Activated naive CD4-positive, alpha-beta T cell treated with anti-CD3 and anti-CD28 coated beads, Interleukin-2, amount 50 U/mL, for 72 hours (primary cell): ENCODE measurements around the gene CREB3L4. TPM values are rescaled to one million over a fixed set of nuclear protein-coding genes. Genes with fewer than 3 reads are reported as not detected.
A peak's percentile ranks its signal among the peaks of the same experiment; 100 is the strongest.

Experiments used
- ATAC-seq, 2 donors: fragments of 150-1000 bp; cut with Tn5 transposase; 2 replicates each; pipeline ENCODE4 v1.10.0; 2021; ENCODE audit warnings: mild to moderate bottlenecking in 2 of 2, moderate library complexity in 2 of 2
- DNase-seq, 2 donors: peaks; one replicate each; pipeline ENCODE4 v3.0.0; 2021 to 2022; ENCODE audit warnings: low spot score in 2 of 2
- H3K27ac Mint-ChIP-seq, 2 donors: one replicate each; pipeline ENCODE4 v1.8.0; 2022; ENCODE audit warnings: mild to moderate bottlenecking in 2 of 2, mixed read lengths in 2 of 2
- H3K36me3 Mint-ChIP-seq, 2 donors: one replicate each; pipeline ENCODE4 v1.8.0; 2022; ENCODE audit warnings: mixed read lengths in 2 of 2
- H3K9me3 Mint-ChIP-seq, 2 donors: one replicate each; pipeline ENCODE4 v1.8.0; 2022; ENCODE audit warnings: mixed read lengths in 2 of 2
- total RNA-seq, 2 donors: library from RNA; stranded (reverse); gene quantifications; one replicate each; pipeline ENCODE4 v1.2.3, GENCODE V29; 2022

Gene CREB3L4
- total RNA-seq, 2 donors from 2014 or later = 8.9 to 12.0 TPM

- DNase-seq = no peak
- ATAC-seq = no peak
- H3K36me3 Mint-ChIP-seq = no peaks in the 10 kb centered on the region
- H3K27ac Mint-ChIP-seq = no peak overlapping the region
- H3K9me3 Mint-ChIP-seq = no peaks in the 10 kb centered on the region
Measured at GRCh38 chr1:153932156-153933131, 35.3 kb upstream of the CREB3L4 start.

GRCh38 chr1:153933430-153933829 lies 34.3 kb upstream of the CREB3L4 start:
- ATAC-seq (no peak), DNase-seq (no peak)
- no peaks in the 10 kb centered on the region for H3K36me3 Mint-ChIP-seq
- H3K9me3 Mint-ChIP-seq = no peaks in the 10 kb centered on the region
- no peak overlapping the region for H3K27ac Mint-ChIP-seq

DNA sequence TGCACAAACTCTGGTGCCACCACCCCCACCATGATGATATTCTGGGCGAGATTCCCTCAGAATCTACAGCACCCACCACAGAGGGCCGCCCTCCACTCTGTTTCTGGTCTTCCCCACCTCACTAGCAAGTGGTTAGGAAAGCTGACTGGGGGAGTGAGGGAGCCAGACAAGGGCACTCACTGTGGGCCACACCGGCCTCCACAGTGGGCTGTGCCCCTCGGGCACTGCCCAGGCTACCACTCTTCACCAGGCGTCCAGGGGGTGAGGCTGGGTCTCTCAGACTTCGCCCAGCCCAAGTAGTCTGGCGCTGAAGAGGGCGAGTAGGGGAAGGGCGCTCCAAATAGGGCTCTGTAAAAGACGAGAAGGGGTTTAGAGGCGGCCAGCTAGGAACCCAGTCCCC lies 33.7 kb upstream of the CREB3L4 start:
- peak in 1 of 2 donors; percentile 23 for DNase-seq
- Mint-ChIP-seq H3K9me3 (no peaks in the 10 kb centered on the region), H3K36me3 (no peaks in the 10 kb centered on the region), H3K27ac (no peak overlapping the region)
- no peak for ATAC-seq

GRCh38 chr1:153934746-153935145 lies 33.0 kb upstream of the CREB3L4 start:
- H3K27ac Mint-ChIP-seq = peak overlapping the region in 1 of 2 donors; percentile 67
- DNase-seq = peak in 1 of 2 donors; percentile 37
- H3K36me3 Mint-ChIP-seq = no peaks in the 10 kb centered on the region
- H3K9me3 Mint-ChIP-seq = no peaks in the 10 kb centered on the region
- ATAC-seq = no peak

DNA sequence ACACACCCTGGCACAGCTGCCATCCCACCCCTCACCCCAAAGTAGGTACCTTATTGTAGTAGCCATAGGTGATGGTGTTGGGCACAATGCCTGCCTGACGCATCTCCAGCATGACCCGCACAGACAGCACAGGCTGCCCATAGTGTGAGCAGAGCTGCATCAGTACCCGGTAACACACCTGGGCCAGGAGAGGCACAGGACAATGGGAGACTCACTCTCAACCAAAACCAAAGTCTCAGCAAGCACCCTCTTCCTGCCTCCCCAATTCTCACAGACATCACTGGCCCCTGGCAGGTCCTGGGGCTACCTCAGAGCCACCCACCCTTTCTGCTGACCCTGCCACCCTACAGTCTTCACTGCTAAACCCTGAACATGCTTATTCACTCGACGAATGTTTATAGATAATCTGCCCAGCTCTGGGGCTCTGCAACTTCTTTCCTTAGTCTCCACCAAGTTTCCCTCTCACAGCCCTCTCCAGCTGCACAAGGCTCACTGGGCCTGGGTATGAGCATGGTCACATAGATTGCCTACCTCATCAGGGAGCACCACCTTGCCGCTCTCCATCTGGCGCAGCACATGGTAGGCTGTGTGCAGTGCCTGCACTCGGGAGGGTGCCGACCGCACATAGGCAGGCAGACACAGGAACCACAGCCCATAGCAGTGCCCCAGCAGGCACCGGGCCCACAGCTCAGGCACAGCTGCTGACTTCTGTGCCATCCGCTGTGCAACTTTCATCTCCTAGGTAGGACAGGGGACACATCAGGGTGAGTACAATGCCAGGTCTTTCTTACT lies 31.5 kb upstream of the CREB3L4 start:
- ATAC-seq (no peak), DNase-seq (no peak)
- H3K27ac Mint-ChIP-seq = peak overlapping the region in 1 of 2 donors; percentile 72
- no peaks in the 10 kb centered on the region for H3K9me3 Mint-ChIP-seq
- peaks cover 0 to 7% of the 10 kb centered on the region in 2 donors for H3K36me3 Mint-ChIP-seq

- no peak for ATAC-seq
- H3K27ac Mint-ChIP-seq = peak overlapping the region in 1 of 2 donors; percentile 90
- H3K36me3 Mint-ChIP-seq = peaks cover 0 to 7% of the 10 kb centered on the region in 2 donors
- DNase-seq = no peak
- H3K9me3 Mint-ChIP-seq = no peaks in the 10 kb centered on the region
Measured at GRCh38 chr1:153937331-153937730, 30.4 kb upstream of the CREB3L4 start.

DNA sequence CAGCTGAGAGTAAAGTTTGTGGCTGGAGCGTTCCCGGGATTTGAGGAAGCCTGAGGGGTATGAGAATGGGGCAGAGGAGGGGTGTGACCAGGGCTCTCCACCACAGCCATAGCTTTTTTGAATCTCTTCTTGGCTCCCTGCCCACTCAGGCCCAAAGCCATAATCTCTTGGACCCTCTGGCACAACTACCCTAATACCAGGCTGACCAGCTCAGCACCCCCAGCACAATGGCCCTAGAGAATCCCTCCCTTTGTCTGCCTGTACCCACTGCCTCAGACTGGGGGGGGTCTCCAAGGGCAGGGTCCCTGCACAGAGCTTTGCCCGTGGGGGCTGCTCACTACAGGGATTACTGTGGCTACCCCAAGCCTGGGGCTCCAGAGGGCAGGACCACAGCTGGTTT lies 28.7 kb upstream of the CREB3L4 start:
- peak overlapping the region in 1 of 2 donors; percentile 68 for H3K27ac Mint-ChIP-seq
- peaks cover 0 to 7% of the 10 kb centered on the region in 2 donors for H3K36me3 Mint-ChIP-seq
- ATAC-seq = no peak
- no peak for DNase-seq
- H3K9me3 Mint-ChIP-seq = no peaks in the 10 kb centered on the region

- peak overlapping the region; percentile 4 to 6 for H3K27ac Mint-ChIP-seq
- no peak for DNase-seq
- H3K36me3 Mint-ChIP-seq = peaks cover 1 to 10% of the 10 kb centered on the region in 2 donors
- no peaks in the 10 kb centered on the region for H3K9me3 Mint-ChIP-seq
- ATAC-seq = no peak
Measured at GRCh38 chr1:153939476-153939875, 28.2 kb upstream of the CREB3L4 start.

GRCh38 chr1:153940756-153941155 lies 26.9 kb upstream of the CREB3L4 start:
- H3K36me3 Mint-ChIP-seq = peaks cover 14 to 22% of the 10 kb centered on the region in 2 donors
- H3K27ac Mint-ChIP-seq = peak overlapping the region in 1 of 2 donors; percentile 4
- no peaks in the 10 kb centered on the region for H3K9me3 Mint-ChIP-seq
- ATAC-seq (no peak), DNase-seq (no peak)

GRCh38 chr1:153941826-153942725 lies 25.6 kb upstream of the CREB3L4 start:
- peak overlapping the region in 1 of 2 donors; percentile 85 for H3K27ac Mint-ChIP-seq
- ATAC-seq = no peak
- peaks cover 14 to 22% of the 10 kb centered on the region in 2 donors for H3K36me3 Mint-ChIP-seq

DNA sequence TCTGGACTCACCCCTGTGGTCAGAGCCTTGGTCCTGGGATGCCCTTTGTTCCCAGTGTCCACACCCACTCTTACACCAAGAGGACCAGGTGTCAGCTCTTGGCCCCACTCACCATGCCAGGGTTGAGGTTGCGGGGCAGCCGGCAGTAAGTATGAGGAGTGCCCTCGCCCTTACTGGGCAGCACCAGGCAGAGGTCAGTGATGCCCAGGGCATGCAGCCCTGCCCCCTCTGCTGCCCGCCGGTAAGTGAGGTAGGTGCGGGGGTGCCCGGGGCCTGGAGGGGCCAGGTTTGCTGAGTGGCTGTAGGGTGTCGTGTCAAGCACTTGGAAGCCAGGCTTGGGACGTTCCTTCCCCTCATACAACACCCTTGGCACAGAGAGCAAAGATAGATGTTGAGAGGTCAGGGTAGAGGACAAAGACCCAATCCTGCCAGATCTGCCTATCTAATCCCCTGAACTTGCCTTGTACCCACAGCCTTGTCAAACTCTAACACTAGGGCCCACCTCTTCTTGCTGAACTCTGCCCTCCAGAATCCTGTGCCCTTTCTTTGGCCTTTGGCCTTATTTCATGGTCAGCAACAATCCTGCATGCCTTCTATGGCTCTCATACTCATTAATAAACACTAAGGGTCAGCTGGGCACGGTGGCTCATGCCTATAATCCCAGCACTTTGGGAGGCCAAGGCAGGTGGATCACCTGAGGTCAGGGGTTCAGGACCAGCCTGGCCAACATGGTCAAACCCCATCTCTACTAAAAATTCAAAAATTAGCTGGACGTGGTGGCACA lies 24.7 kb upstream of the CREB3L4 start:
- no peaks in the 10 kb centered on the region for H3K9me3 Mint-ChIP-seq
- peaks cover 14 to 22% of the 10 kb centered on the region in 2 donors for H3K36me3 Mint-ChIP-seq
- H3K27ac Mint-ChIP-seq = peak overlapping the region; percentile 62 to 85
- DNase-seq (no peak), ATAC-seq (no peak)

More at GRCh38 chr1:153941826-153942725, 25.6 kb upstream of the CREB3L4 start:
- no peak for DNase-seq
- H3K9me3 Mint-ChIP-seq = no peaks in the 10 kb centered on the region

GRCh38 chr1:153944005-153944826 lies 23.5 kb upstream of the CREB3L4 start:
- no peaks in the 10 kb centered on the region for H3K9me3 Mint-ChIP-seq
- no peak for ATAC-seq
- peaks cover 14 to 22% of the 10 kb centered on the region in 2 donors for H3K36me3 Mint-ChIP-seq
- H3K27ac Mint-ChIP-seq = peak overlapping the region; percentile 93 to 96
- DNase-seq = no peak

- H3K36me3 Mint-ChIP-seq = peaks cover 14 to 22% of the 10 kb centered on the region in 2 donors
- H3K9me3 Mint-ChIP-seq = no peaks in the 10 kb centered on the region
- H3K27ac Mint-ChIP-seq = peak overlapping the region; percentile 93 to 96
- ATAC-seq (no peak), DNase-seq (no peak)
Measured at GRCh38 chr1:153944827-153945117, 22.9 kb upstream of the CREB3L4 start.

- DNase-seq = peak; percentile 62 to 78
- ATAC-seq = peak; percentile 61 to 71
- Mint-ChIP-seq H3K36me3 (peaks cover 14 to 19% of the 10 kb centered on the region in 2 donors), H3K27ac (peak overlapping the region; percentile 93 to 96), H3K9me3 (no peaks in the 10 kb centered on the region)
Measured at GRCh38 chr1:153945131-153945794, 22.4 kb upstream of the CREB3L4 start.
